Keratinocyte (primary cell): ENCODE measurements around the gene IER5.
"Not testable (repeated sequence)": the region's sequence is repeated elsewhere in the genome, so short reads cannot be mapped to it uniquely, and the experiment has no call there.

Source experiments
- EZH2 ChIP-seq: IDR thresholded peaks from one replicate; pipeline ENCODE4 v1.6.1; 2012; ENCODE audit warnings: inconsistent platforms, mild to moderate bottlenecking, low read length, moderate library complexity
- TF ChIP-seq, protein P1 (sequence below), 3 experiments: IDR thresholded peaks in 1 of 3; conservative IDR thresholded peaks in 1 of 3; optimal IDR thresholded peaks in 1 of 3; 2 replicates in 2 of 3; 3 replicates in 1 of 3; pipeline versions ENCODE3 to v1.5.1; 2011; ENCODE audit warnings: low read length in 3 of 3, mild to moderate bottlenecking in 3 of 3, moderate library complexity in 2 of 3, control low read depth in 1 of 3, inconsistent platforms in 1 of 3; ENCODE audit not compliant: insufficient read depth in 2 of 3; ENCODE audit errors: extremely low read depth in 1 of 3

DNA sequence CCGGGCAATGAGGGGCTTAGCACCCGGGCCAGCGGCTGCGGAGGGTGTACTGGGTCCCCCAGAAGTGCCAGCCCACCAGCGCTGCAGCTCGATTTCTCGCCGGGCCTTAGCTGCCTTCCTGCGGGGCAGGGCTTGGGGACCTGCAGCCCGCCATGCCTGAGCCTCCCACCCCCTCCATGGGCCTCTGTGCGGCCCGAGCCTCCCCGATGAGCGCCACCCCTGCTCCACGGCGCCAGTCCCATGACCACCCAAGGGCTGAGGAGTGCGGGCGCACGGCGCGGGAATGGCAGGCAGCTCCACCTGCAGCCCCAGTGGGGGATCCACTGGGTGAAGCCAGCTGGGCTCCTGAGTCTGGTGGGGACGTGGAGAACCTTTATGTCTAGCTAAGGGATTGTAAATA is 42.6 kb upstream of the IER5 start:
- TF ChIP-seq, protein P1, sequence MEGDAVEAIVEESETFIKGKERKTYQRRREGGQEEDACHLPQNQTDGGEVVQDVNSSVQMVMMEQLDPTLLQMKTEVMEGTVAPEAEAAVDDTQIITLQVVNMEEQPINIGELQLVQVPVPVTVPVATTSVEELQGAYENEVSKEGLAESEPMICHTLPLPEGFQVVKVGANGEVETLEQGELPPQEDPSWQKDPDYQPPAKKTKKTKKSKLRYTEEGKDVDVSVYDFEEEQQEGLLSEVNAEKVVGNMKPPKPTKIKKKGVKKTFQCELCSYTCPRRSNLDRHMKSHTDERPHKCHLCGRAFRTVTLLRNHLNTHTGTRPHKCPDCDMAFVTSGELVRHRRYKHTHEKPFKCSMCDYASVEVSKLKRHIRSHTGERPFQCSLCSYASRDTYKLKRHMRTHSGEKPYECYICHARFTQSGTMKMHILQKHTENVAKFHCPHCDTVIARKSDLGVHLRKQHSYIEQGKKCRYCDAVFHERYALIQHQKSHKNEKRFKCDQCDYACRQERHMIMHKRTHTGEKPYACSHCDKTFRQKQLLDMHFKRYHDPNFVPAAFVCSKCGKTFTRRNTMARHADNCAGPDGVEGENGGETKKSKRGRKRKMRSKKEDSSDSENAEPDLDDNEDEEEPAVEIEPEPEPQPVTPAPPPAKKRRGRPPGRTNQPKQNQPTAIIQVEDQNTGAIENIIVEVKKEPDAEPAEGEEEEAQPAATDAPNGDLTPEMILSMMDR (optimal IDR thresholded peaks at IDR 0.05 in 1 of 3, IDR thresholded peaks at IDR 0.05 in 1 of 3, conservative IDR thresholded peaks at IDR 0.05 in 1 of 3; ENCODE audit: extremely low read depth in 1 of 3, insufficient read depth in 2 of 3, low read length in 3 of 3): not testable (repeated sequence)
- not testable (repeated sequence) for TF ChIP-seq EZH2
